WERI-Rb-1 (cell line): ENCODE results near the gene PSME3IP1.
A peak's percentile ranks its signal among the peaks of the same experiment; 100 is the strongest.

Source experiments
- DNase-seq: peaks from one replicate; pipeline ENCODE4 v3.0.0-alpha.2; 2020
- H3K27ac ChIP-seq: fragments of 250-450 bp; sonication (Bioruptor Pico); 2 replicates; pipeline ENCODE4 v1.5.1; 2020; ENCODE audit warnings: mild to moderate bottlenecking, moderate library complexity
- H3K27me3 ChIP-seq: fragments of 250-450 bp; sonication (Bioruptor Pico); 2 replicates; pipeline ENCODE4 v1.5.1; 2021; ENCODE audit warnings: mild to moderate bottlenecking, low read depth, moderate library complexity; ENCODE audit not compliant: insufficient read depth, severe bottlenecking
- H3K36me3 ChIP-seq: fragments of 250-450 bp; sonication (Bioruptor Pico); 2 replicates; pipeline ENCODE4 v1.5.1; 2020; ENCODE audit warnings: mild to moderate bottlenecking, moderate library complexity
- H3K4me3 ChIP-seq: 2 replicates; pipeline ENCODE4 v1.5.1; 2011; ENCODE audit warnings: low read depth, mild to moderate bottlenecking, control low read depth, low read length
- H3K9me3 ChIP-seq: fragments of 250-450 bp; sonication (Bioruptor Pico); 2 replicates; pipeline ENCODE4 v1.5.1; 2021; ENCODE audit warnings: mild to moderate bottlenecking, moderate library complexity; ENCODE audit not compliant: severe bottlenecking
- TF ChIP-seq, protein P1 (sequence below): IDR thresholded peaks from 2 replicates; pipeline ENCODE4 v1.5.1; 2011; ENCODE audit warnings: low read depth, mild to moderate bottlenecking, control low read depth, inconsistent platforms, low read length

The PSME3IP1 gene

DNA sequence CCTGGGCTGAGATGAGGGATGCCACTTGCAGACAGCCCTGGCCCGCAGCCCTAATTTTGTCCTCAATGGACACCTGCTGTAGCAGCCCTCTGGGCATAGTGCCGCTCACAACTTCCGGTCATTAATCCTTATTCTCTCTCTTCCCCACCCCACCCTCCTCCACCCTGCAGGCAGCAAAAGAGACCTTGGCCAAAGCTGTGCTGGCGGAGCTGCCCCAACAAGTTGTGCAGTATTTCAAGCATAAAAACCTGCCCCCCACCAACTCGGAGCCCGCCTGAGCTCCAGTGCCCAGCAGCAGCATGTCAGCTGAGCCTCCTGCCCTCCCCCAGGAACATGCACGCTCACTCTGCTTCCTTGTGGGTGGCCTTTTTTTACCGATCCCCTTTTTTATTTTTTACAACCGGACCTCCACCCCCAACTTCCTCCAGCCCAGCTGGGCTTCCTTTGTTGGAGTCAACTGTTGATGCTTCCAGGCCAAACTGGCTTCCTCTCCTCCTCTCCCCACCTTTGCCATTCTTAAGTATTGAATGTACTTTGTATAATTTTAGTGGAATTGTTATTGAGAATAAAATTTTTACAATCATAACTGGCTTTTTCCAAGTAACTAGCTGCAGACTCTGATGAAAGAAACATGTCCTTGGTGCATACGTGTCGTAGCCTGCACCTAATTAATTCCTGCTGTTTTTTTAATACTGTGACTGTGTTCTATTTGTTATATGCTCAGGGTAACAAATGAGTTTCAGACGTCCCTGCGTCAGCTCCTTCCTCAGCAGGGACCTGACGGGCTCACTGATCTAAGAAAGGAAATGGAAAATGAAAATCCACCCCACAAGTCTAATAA, 38.2 kb downstream of the PSME3IP1 start:
- Histone ChIP-seq H3K9me3 (no peaks in the 10 kb centered on the region), H3K4me3 (no peak overlapping the region), H3K36me3 (peaks cover 3% of the 10 kb centered on the region; the same call in 1 of the 2 replicates), H3K27ac (no peak overlapping the region), H3K27me3 (no peaks in the 10 kb centered on the region)
- TF ChIP-seq, protein P1, sequence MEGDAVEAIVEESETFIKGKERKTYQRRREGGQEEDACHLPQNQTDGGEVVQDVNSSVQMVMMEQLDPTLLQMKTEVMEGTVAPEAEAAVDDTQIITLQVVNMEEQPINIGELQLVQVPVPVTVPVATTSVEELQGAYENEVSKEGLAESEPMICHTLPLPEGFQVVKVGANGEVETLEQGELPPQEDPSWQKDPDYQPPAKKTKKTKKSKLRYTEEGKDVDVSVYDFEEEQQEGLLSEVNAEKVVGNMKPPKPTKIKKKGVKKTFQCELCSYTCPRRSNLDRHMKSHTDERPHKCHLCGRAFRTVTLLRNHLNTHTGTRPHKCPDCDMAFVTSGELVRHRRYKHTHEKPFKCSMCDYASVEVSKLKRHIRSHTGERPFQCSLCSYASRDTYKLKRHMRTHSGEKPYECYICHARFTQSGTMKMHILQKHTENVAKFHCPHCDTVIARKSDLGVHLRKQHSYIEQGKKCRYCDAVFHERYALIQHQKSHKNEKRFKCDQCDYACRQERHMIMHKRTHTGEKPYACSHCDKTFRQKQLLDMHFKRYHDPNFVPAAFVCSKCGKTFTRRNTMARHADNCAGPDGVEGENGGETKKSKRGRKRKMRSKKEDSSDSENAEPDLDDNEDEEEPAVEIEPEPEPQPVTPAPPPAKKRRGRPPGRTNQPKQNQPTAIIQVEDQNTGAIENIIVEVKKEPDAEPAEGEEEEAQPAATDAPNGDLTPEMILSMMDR, result no peak
- no peak for DNase-seq

DNA sequence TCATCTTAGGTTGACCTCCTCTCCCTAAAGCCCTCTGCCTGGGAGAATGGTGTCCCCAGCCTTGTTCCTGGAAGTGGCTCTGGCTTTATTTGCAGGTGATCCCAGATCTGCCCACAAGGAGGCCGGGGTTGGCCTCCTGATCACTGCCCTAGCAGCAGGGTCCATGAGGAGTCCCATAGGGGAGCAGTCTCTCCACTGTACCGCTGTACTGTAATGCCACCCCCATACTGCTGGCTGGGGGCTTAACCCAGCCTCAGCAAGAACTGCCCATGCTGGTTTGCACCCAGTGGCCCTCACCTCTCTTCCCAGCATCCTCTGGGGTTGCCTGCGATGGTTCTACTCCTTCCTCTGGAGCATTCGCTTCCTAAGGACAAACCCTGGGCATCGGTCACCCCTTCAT, 39.1 kb downstream of the PSME3IP1 start:
- Histone ChIP-seq H3K27me3 (no peaks in the 10 kb centered on the region), H3K4me3 (no peak overlapping the region), H3K27ac (no peak overlapping the region), H3K9me3 (no peaks in the 10 kb centered on the region), H3K36me3 (peaks cover 3% of the 10 kb centered on the region; the same call in 1 of the 2 replicates)
- peak; percentile 30 for DNase-seq
- TF ChIP-seq, protein P1, result peak; percentile 42

DNA sequence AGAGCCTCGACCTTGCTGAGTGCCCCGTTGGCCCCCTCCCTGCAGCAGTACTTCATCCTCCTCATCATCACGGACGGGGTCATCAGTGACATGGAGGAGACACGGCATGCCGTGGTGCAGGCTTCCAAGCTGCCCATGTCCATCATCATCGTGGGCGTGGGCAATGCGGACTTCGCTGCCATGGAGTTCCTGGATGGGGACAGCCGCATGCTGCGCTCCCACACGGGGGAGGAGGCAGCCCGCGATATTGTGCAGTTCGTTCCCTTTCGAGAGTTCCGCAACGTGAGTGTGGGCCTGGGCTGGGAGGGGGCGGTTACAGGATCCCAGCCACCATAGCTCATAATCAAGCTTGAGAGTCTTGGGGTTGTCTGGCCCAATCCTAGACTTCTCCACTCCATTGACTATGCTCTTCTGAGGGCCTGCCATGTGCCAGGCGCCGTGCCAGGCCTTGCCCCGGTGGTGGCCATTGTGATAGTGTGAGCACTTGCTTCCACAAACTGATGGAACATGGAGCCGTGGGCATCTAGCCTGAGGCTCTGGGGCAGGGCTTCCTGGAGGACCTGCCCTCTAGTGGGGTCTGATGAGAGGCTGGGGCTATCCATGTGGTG, 39.7 kb downstream of the PSME3IP1 start:
- H3K27me3 ChIP-seq, result no peaks in the 10 kb centered on the region
- peaks cover 3% of the 10 kb centered on the region; the same call in 1 of the 2 replicates for H3K36me3 ChIP-seq
- TF ChIP-seq, protein P1, result no peak
- H3K27ac ChIP-seq, result no peak overlapping the region
- H3K4me3 ChIP-seq, result no peak overlapping the region
- H3K9me3 ChIP-seq, result no peaks in the 10 kb centered on the region
- no peak for DNase-seq

DNA sequence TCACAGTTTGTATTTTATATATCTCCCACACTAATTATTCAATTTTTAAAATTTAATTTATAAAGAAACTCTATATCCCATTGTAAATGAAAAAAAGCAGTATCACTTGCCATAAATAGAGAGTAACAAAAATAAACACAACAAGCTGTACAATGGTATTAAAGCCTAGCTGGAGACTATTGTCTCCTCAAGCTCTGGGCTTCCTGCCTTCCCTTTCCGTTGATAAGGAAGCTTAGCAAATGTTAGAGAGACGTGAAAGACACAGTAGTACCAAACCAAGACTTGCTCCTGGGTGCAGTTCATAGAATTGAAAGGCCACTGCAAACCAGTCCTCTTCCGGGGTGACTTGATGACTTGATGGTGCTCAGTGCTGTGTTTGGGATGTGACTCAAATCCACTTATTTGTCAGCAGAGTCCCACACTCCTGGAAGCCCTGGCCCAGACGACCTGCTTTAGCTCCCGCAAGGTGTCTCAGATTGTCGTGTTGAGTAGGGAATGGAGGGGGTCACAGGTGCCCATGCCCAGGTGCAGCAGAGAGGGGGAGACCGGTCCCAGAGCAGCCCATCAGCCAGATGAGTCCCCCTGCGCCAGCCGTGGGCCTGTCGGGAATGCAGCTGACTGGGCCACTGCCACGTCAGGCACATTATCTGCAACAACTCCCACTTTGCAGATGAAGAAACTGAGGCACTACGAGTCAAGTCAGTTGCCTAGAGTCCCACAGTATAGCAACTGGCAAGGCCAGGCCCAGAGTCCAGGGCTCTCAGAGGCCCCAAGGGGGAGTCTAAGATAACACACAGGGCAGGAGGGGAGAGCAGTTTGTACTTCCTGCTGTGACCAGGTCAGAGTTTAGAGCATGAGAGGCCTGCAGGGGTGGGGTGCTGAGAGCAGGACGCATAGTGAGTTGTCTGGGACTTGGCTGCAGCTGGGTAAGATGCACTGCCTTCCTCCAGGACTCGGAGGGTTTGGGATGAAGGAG, 40.5 kb downstream of the PSME3IP1 start:
- TF ChIP-seq, protein P1, result no peak
- no peak overlapping the region for H3K4me3 ChIP-seq
- no peak for DNase-seq
- peaks cover 3% of the 10 kb centered on the region; the same call in 1 of the 2 replicates for H3K36me3 ChIP-seq
- H3K27ac ChIP-seq, result no peak overlapping the region
- H3K9me3 ChIP-seq, result no peaks in the 10 kb centered on the region
- H3K27me3 ChIP-seq, result no peaks in the 10 kb centered on the region

DNA sequence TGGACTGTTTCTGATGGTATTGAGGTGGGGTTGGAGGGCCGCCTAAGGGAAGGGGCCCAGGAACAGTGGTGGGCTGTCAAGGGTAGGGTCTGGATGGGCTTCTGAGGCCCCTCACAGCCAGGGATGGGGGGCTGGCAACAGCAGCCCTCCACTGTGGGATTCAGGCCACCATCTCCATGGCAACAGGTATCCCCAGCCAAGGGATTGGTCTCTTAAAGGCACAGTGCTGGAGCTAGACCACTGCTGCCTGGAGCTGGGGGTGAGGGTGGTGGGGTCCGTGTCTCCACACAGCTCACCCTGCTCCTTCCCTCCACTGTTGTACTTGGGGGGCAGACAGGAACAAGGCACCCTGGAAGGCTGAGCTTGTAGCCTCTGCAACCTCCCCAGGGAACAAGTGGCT, 41.8 kb downstream of the PSME3IP1 start:
- DNase-seq, result no peak
- no peak overlapping the region for H3K27ac ChIP-seq
- H3K36me3 ChIP-seq, result peaks cover 3% of the 10 kb centered on the region; the same call in 1 of the 2 replicates
- no peak overlapping the region for H3K4me3 ChIP-seq
- H3K27me3 ChIP-seq, result no peaks in the 10 kb centered on the region
- TF ChIP-seq, protein P1, result no peak
- H3K9me3 ChIP-seq, result no peaks in the 10 kb centered on the region
